ENCODE results near the gene GSTM4. TPM values are rescaled to one million over a fixed set of nuclear protein-coding genes. Genes with fewer than 3 reads are reported as not detected.

The GSTM4 gene
- total and polyA plus RNA-seq, 9 of the 15 experiments (the other 6 are each of a cell fraction or from before 2014, with no cell fraction given), result 18.8 to 53.4 (median 38.8) TPM

- CTCF ChIA-PET (ENCODE audit: low intra/inter-chr PET ratio), result interaction anchor here (0.6 to 6.9 kb wide), 3 partner anchors 9 to 132 kb away, joined by 3 to 77 read pairs (median 6); no protein-coding TSS in a partner anchor
- no peak for TF ChIP-seq GABPA (tag; conservative IDR thresholded peaks at IDR 0.05; ENCODE audit: low read depth)
- peak; percentile 27; the same call in 1 of the 2 replicates for TF ChIP-seq ZNF395 (CRISPR knock-in tag; IDR thresholded peaks at IDR 0.05)
- no peak for TF ChIP-seq ZC3H11A (IDR thresholded peaks at IDR 0.05; ENCODE audit: low read depth, low read length)
- TF ChIP-seq RERE (CRISPR knock-in tag; IDR thresholded peaks at IDR 0.05; ENCODE audit: borderline replicate concordance), result no peak
These were observed 14.7 kb upstream of the GSTM4 start for GRCh38 chr1:109641078-109641740.

More at GRCh38 chr1:109641078-109641740, 14.7 kb upstream of the GSTM4 start:
- BruUV-seq (replicated peaks), result no TSS peak
- Histone ChIP-seq H3K79me2 (ENCODE audit: control insufficient read depth, insufficient read depth, low read length) (no peaks in the 10 kb centered on the region), H3K9me1 (ENCODE audit: control insufficient read depth, insufficient read depth, low read length) (no peaks in the 10 kb centered on the region), H3K9ac (ENCODE audit: insufficient read depth in 1 of 2, low read depth in 2 of 2, low read length in 2 of 2) (no peak overlapping the region; a peak in 1 of 4 replicates), H3K4me2 (ENCODE audit: insufficient read depth, low read length) (no peak overlapping the region), H3K27ac (ENCODE audit: extremely low read depth, low read depth, low read length) (no peak overlapping the region), H4K20me1 (replicated peaks; ENCODE audit: control insufficient read depth, insufficient read depth, low read length) (no peaks in the 10 kb centered on the region), H3K4me3 (no peak overlapping the region), H2AFZ (ENCODE audit: low read depth, low read length) (no peak overlapping the region), H3K4me1 (replicated peaks in 1 of 2; ENCODE audit: control insufficient read depth in 2 of 2, insufficient read depth in 2 of 2, low read length in 2 of 2) (peaks cover 26 to 51% of the 10 kb centered on the region in 2 experiments), H3K27me3 (ENCODE audit: control insufficient read depth in 2 of 2, insufficient read depth in 2 of 2, low read length in 2 of 2) (no peaks in the 10 kb centered on the region; a peak in 1 of 5 replicates), H3K9me3 (replicated peaks; ENCODE audit: control insufficient read depth, insufficient read depth, low read depth, low read length) (no peaks in the 10 kb centered on the region; the same call in 1 of the 2 replicates), H3K36me3 (ENCODE audit: control insufficient read depth, insufficient read depth, low read length) (no peaks in the 10 kb centered on the region)
- POLR2A ChIA-PET, result interaction anchor here (0.7 to 6.4 kb wide), 8 partner anchors 15 to 133 kb away, joined by 3 to 44 read pairs (median 6); partner anchors contain the start of genes GNAI3 and GSTM4
- 10% methylated on average over 2 of the region's 2 CpGs for WGBS (ENCODE audit: insufficient coverage, low coverage, missing lambda C conversion rate)
- no peak for FAIRE-seq
- intact Hi-C loops (cut with micrococcal nuclease) (loop anchor here (2.0 to 10.0 kb wide), 3 partner anchors 61 to 474 kb away; partner anchors contain the start of genes AHCYL1 and UBL4B), in situ Hi-C loops (cut with MboI) (loop anchor here (5.0 to 10.0 kb wide), 3 partner anchors 131 to 374 kb away; no protein-coding TSS in a partner anchor)
- DNase-seq (ENCODE audit: extremely low read depth in 1 of 4, low spot score in 3 of 4), result no peak
- no peak for ATAC-seq

All from K562 (cell line).